ENCODE data around the gene SFN.

SFN gene

DNA sequence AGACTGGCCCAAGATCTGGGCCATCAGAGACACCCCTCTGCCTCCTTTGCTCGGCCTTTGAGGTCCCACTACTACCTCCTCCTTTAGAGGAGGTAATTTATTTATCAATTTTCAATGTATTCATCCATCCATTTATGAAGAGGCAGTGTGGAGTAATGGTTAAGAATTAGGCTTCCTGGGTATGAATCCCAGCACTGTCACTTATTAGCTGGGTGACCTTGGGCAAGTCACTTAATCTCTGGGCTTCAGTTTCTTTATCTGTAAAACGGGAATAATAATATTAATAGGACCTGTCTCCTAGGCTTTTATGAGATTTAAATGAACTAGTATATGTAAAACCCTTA is 49.2 kb downstream of the SFN start:
- H3K36me3 ChIP-seq (replicated peaks; ENCODE audit: low read depth, low read length), result no peaks in the 10 kb centered on the region
- H3K9ac ChIP-seq (ENCODE audit: low read length), result no peak overlapping the region
- no peak overlapping the region for H3K4me3 ChIP-seq (ENCODE audit: low read length)
- no peak overlapping the region for H2AFZ ChIP-seq (ENCODE audit: low read depth, low read length)
- H3K27ac ChIP-seq (ENCODE audit: low read length), result no peak overlapping the region
- H3K79me2 ChIP-seq (ENCODE audit: low read length), result no peaks in the 10 kb centered on the region
- H4K20me1 ChIP-seq (ENCODE audit: insufficient read depth, low read length), result no peaks in the 10 kb centered on the region
- no peaks in the 10 kb centered on the region for H3K9me3 ChIP-seq (ENCODE audit: insufficient read depth, low read length)
- no peaks in the 10 kb centered on the region for H3K4me1 ChIP-seq (ENCODE audit: low read length)
- TF ChIP-seq, protein P1, sequence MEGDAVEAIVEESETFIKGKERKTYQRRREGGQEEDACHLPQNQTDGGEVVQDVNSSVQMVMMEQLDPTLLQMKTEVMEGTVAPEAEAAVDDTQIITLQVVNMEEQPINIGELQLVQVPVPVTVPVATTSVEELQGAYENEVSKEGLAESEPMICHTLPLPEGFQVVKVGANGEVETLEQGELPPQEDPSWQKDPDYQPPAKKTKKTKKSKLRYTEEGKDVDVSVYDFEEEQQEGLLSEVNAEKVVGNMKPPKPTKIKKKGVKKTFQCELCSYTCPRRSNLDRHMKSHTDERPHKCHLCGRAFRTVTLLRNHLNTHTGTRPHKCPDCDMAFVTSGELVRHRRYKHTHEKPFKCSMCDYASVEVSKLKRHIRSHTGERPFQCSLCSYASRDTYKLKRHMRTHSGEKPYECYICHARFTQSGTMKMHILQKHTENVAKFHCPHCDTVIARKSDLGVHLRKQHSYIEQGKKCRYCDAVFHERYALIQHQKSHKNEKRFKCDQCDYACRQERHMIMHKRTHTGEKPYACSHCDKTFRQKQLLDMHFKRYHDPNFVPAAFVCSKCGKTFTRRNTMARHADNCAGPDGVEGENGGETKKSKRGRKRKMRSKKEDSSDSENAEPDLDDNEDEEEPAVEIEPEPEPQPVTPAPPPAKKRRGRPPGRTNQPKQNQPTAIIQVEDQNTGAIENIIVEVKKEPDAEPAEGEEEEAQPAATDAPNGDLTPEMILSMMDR (IDR thresholded peaks at IDR 0.05; ENCODE audit: low read depth, low read length), result no peak
- H3K27me3 ChIP-seq (ENCODE audit: low read depth, low read length), result no peaks in the 10 kb centered on the region
- H3K4me2 ChIP-seq (ENCODE audit: low read length), result no peak overlapping the region

DNA sequence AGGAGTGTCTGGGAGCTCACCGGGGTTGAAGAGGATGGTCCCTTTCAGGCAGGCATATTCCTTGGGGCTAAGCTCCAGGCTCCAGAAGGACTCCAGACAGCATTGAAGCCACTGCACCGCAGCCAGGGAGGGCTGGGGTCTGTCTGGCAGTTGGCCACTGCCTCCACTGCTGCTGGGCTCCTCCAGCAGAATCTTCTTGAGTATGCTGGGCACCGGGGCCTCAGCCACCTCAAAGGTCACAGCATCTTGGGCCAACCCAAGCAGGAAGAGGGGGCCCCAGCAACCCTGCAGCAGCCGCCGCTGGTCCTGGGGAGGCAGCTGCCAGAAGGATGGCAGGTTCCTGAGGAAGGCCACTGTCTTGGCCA is 50.4 kb downstream of the SFN start:
- Histone ChIP-seq H3K4me2 (ENCODE audit: low read length) (no peak overlapping the region), H3K4me1 (ENCODE audit: low read length) (no peaks in the 10 kb centered on the region), H3K27me3 (ENCODE audit: low read depth, low read length) (no peaks in the 10 kb centered on the region), H3K9me3 (ENCODE audit: insufficient read depth, low read length) (no peaks in the 10 kb centered on the region), H4K20me1 (ENCODE audit: insufficient read depth, low read length) (no peaks in the 10 kb centered on the region), H3K4me3 (ENCODE audit: low read length) (no peak overlapping the region), H2AFZ (ENCODE audit: low read depth, low read length) (no peak overlapping the region), H3K9ac (ENCODE audit: low read length) (no peak overlapping the region), H3K79me2 (ENCODE audit: low read length) (no peaks in the 10 kb centered on the region), H3K27ac (ENCODE audit: low read length) (no peak overlapping the region), H3K36me3 (replicated peaks; ENCODE audit: low read depth, low read length) (no peaks in the 10 kb centered on the region)
- TF ChIP-seq, protein P1 (IDR thresholded peaks at IDR 0.05; ENCODE audit: low read depth, low read length), result no peak
- TF ChIP-seq EZH2phosphoT487 (IDR thresholded peaks at IDR 0.05; ENCODE audit: low read depth), result no peak

Data from OCI-LY3 (cell line).